GM21619 (cell line): ENCODE data around the gene DPH2.

Experiments
- ATAC-seq: cut with Tn5 transposase; IDR thresholded peaks from one replicate; pipeline ENCODE4 v1.9.1; 2021; ENCODE audit not compliant: unreplicated experiment

Gene DPH2

GRCh38 chr1:43944860-43945259 lies 24.9 kb upstream of the DPH2 start:
- no peak for ATAC-seq

- no peak for ATAC-seq
Measured at GRCh38 chr1:43945674-43946235, 24.1 kb upstream of the DPH2 start.

DNA sequence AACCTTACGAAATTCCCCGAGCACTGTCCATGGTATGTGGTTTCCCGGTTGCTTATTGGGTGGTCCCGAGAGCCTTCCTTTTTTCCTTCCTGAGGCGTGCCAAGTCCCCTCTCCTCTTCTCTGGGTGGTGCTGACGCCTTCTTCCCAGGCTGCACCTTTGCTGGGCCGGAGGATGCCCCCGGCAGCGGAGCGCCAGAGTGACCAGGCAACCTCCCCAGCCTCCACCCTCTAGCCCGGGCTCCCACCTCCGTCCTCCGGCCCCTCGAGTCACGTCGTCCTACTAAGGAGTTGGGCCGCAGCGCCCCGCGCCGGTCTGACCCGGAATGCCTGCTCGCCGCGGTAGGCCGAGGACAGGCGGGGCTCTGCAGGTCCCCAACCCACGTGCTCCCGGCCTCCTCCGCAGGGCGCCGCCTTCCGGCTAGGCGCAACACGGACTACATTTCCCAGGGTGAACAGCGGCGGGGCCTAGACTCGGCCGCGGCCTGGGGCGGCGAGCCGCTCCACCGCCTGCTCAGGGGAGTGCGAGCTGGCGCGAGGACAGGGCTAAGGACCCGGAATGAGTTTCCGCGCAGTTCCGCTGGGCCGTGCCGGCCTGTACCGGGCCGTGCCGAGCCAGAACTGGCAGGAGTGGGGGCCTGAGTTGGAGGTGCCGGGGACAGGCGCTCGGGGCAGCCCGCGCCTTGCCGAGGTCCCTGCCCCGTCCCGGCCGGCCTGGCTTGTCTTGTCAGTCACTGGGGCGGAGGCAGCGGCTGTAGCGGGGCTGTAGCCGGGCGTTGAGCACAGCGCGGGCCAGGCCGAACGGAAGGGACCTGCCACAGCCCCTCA lies 23.4 kb upstream of the DPH2 start, which contains the start of gene IPO13:
Gene IPO13 (plus strand): TSS at position 715 of the 825 bp plus-strand sequence. CDS start 651 bp downstream, outside the sequence.
- peak; percentile 92 for ATAC-seq

DNA sequence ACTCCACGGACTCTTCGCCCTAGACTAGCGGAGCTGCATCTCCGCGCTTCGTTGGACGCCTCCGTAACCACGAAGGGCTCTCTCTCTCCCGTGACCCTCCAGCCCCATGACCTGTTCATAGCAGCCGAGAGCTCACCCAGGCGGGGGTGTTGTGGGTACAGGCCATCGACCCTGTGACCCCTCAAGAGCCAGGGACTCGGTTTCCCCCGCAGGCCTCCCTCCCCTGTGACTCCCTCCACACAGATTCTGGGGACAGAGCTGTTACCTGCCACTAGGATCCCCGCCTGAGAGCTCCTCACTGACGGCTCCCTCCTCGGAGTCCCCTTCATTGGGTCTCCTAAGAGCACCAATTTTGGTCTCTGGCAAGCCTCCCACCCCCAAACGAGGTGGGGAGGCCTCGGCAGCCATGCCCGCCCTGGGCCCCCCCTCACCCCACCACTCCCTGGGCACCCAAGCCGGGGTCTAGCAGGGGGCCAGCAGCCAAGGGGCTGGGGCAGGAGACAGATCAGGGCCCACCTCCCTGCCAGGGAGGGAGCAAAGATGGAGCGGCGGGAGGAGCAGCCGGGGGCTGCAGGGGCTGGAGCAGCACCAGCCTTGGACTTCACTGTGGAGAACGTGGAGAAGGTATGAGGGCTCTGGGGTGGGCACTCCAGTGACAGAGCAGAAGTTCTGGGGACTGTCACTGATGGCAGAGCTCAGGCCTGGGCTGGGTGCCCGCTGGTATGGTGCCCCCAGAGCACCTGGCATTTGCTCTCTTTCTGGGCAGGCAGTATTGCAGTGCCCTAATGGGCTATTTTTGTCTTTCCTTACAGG lies 22.5 kb upstream of the DPH2 start:
- ATAC-seq, result no peak

DNA sequence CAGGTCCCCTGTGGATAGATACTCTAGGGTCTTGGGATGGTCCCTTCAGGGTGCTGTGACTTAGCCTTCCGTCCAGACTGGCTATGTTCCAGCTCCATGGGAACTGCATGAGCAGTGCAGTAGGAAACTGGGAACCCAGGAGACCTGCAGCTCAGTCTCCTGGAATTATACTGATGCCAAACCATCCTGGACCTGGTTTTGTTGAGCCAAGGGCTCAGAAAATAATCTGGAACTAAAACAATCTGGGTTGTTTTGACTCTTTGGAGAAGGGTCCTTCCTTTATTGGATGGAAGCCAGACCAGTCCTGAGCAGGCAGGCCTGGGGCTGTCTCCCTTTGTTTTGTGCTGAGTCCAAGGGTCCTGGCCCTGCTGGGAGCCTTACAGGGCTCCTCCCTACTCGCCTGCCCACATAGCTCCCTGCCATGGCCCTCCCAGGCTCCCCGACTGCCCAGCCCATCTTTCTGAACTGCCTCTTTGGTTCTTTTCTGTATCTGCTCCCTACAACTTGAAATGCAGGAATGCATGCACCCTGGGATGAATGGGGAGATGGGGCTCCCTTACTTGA lies 21.9 kb upstream of the DPH2 start:
- ATAC-seq, result no peak

- ATAC-seq, result no peak
Measured at GRCh38 chr1:43949678-43950077, 20.1 kb upstream of the DPH2 start.

GRCh38 chr1:43951021-43951985 lies 18.5 kb upstream of the DPH2 start:
- ATAC-seq, result no peak

DNA sequence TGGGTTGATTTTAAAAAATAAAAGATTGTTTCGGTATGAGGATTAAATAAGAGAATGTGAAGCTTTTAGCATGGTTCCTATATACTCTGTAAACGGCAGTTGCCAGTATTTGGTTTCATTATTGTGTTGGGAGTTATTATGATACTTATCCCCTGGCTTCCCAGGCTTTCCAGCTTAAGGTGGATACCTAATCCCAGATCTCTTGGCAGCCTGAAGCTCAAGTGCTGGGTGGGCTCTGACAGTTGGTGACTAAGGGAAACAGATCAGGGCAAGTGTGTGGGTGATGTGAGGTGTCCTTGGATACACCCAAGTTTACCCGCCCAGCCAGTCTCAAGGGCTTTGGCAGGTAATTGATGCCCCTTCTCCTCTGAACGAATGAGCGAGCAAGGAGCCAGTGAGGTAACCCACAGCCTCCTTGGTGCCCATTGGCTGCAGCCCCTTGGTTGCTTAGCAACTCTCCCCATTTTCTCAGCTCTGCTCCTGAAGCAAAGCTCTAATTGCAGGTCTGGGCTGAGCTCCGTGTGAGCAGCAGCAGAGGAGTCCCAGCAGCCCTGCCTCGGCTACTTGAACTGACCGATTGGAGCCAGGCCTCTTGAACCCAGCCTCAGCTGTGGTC lies 17.0 kb upstream of the DPH2 start:
- no peak for ATAC-seq

DNA sequence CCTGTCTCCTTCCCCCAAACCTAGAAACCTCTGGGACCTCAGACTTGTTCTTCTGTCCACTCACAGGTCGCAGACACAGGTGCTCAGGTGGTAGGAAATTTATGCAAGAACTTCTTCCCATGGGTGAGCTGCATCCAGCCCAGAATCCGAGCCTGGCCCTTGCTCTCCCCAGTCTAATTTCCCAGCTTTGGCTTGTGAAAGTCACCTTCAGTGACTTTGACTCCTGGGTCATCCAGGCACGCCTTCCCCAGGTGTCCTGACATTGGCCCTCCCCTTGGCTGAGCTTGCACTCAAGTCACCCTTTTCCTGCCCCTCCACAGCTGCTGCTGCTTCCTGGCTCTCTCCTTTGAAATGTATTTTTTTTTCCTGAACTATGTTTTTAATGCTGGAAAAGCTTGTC lies 16.4 kb upstream of the DPH2 start:
- no peak for ATAC-seq

- no peak for ATAC-seq
Measured at GRCh38 chr1:43954036-43954435, 15.8 kb upstream of the DPH2 start.

- ATAC-seq, result no peak
Measured at GRCh38 chr1:43956234-43956633, 13.6 kb upstream of the DPH2 start.

- ATAC-seq, result no peak
Measured at GRCh38 chr1:43957407-43958040, 12.3 kb upstream of the DPH2 start.

GRCh38 chr1:43958351-43959255 lies 11.2 kb upstream of the DPH2 start:
- no peak for ATAC-seq

DNA sequence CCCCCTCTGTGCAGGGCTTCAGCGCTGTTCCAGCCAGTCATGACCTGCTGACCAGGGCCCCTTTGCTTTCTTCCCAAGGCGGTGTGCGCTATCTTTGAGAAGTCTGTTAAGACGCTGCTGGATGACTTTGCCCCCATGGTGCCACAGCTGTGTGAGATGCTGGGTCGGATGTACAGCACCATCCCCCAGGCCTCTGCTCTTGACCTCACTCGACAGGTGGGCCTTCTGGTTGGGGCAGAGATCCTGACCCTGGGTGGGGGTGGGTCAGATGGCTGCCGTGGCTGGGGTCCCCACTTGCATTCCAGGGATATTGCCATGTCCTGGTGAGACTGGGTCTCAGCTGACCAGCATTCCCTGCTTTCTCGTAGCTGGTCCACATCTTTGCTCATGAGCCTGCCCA lies 9.0 kb upstream of the DPH2 start:
- ATAC-seq, result no peak

DNA sequence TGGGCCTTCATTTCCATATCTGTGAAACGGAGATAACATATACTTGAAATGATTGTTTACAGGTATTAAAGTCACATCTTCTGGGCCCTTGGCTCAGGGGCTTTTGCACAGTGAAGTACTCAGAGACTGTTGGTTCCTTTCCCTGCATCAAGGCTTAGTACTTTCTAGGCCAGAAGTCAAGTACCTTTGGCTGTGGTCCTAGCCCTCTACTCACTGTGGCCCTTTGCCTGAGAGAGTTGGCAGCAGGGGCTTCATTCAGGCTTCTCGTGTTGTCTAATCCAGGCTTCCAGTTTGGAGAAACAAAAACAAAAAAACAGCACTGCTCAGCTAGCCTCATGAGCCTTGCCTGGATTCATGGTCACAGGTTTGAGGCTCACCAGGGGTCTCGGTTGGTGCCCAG lies 8.1 kb upstream of the DPH2 start:
- no peak for ATAC-seq

DNA sequence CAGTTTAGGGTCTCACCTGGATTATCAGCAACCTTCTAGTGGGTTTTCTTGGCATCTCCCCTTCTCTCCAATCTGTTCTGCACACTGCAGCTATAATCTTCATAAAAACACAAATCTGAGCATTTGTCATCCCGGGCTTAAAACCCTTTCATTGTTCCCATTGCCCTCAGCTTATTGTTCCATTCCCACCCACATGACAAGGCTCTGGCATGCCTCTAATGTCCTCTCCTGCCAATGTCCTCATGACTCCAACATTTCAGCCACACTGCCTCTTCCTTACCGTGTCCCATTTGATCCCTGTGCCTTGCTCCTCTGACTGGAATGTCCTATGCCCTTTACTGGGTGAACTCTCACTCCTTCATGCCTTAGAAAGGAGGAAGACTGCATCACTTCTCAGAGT lies 7.5 kb upstream of the DPH2 start:
- ATAC-seq, result no peak

GRCh38 chr1:43963006-43963405 lies 6.8 kb upstream of the DPH2 start:
- ATAC-seq, result no peak

DNA sequence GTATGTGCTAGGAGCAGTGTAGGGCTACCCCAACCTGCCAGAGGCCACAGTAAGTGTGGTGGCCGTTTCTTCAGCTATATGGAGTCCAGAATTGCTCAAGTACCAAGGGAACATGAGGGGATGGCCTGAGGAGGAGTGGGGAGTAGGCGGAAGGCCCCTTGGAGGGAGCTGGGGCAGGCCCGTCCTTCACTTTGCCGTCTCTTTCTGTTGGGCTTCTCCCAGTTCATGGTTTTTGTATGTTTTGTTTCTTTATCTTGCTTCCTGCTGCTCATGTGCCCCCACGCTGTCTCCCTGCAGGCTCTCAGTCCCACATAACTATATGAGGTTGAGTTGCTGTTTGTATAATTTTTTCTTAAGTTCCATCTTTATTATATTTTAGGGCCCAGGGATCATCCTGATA lies 5.9 kb upstream of the DPH2 start:
- ATAC-seq, result no peak
